ENCODE results near the gene WLS.

WLS gene

GRCh38 chr1:68185743-68186142, 46.6 kb downstream of the WLS start:
- TF ChIP-seq ZFP3 (CRISPR knock-in tag; IDR thresholded peaks at IDR 0.05) (no peak), CSRNP3 (CRISPR knock-in tag; IDR thresholded peaks at IDR 0.05) (no peak), PPARA (CRISPR knock-in tag; IDR thresholded peaks at IDR 0.05; ENCODE audit: borderline replicate concordance) (no peak), BACH2 (CRISPR knock-in tag; IDR thresholded peaks at IDR 0.05; ENCODE audit: borderline replicate concordance) (no peak), ZNF8 (CRISPR knock-in tag; IDR thresholded peaks at IDR 0.05) (no peak), ZNF565 (CRISPR knock-in tag; conservative IDR thresholded peaks at IDR 0.05; ENCODE audit: low read depth) (no peak), ZFP30 (CRISPR knock-in tag; IDR thresholded peaks at IDR 0.05) (no peak)
- TF ChIP-seq, protein P1, sequence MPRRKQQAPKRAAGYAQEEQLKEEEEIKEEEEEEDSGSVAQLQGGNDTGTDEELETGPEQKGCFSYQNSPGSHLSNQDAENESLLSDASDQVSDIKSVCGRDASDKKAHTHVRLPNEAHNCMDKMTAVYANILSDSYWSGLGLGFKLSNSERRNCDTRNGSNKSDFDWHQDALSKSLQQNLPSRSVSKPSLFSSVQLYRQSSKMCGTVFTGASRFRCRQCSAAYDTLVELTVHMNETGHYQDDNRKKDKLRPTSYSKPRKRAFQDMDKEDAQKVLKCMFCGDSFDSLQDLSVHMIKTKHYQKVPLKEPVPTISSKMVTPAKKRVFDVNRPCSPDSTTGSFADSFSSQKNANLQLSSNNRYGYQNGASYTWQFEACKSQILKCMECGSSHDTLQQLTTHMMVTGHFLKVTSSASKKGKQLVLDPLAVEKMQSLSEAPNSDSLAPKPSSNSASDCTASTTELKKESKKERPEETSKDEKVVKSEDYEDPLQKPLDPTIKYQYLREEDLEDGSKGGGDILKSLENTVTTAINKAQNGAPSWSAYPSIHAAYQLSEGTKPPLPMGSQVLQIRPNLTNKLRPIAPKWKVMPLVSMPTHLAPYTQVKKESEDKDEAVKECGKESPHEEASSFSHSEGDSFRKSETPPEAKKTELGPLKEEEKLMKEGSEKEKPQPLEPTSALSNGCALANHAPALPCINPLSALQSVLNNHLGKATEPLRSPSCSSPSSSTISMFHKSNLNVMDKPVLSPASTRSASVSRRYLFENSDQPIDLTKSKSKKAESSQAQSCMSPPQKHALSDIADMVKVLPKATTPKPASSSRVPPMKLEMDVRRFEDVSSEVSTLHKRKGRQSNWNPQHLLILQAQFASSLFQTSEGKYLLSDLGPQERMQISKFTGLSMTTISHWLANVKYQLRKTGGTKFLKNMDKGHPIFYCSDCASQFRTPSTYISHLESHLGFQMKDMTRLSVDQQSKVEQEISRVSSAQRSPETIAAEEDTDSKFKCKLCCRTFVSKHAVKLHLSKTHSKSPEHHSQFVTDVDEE (CRISPR knock-in tag; IDR thresholded peaks at IDR 0.05): no peak
- ATAC-seq: no peak

GRCh38 chr1:68183895-68184294, 48.4 kb downstream of the WLS start:
- ATAC-seq: no peak
- TF ChIP-seq ZFP3 (CRISPR knock-in tag; IDR thresholded peaks at IDR 0.05): no peak

DNA sequence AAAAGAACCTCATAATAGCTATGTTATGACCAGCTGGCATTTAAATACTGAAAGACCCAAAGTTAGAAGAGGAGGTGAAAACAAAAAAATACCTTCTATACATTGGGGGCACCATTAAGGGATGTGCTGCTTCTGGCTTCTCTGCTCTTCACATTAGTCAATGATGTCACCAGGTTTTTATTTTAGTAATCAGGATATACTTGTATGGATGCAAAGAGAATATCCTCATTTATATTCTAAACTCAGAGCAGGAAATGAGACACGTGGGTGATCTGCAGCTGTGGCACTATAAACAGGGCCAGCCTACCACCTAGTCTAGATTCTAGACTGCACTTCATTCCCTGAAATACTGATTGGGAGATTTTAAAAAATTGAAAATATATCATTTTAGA, 51.2 kb downstream of the WLS start:
- no peak for ATAC-seq
- no peak for TF ChIP-seq PATZ1 (CRISPR knock-in tag; IDR thresholded peaks at IDR 0.05; ENCODE audit: borderline replicate concordance)
- TF ChIP-seq ISL1 (CRISPR knock-in tag; IDR thresholded peaks at IDR 0.05): no peak
- TF ChIP-seq GLIS3 (CRISPR knock-in tag; IDR thresholded peaks at IDR 0.05): no peak
- no peak for TF ChIP-seq BACH2 (CRISPR knock-in tag; IDR thresholded peaks at IDR 0.05; ENCODE audit: borderline replicate concordance)
- TF ChIP-seq ZNF70 (CRISPR knock-in tag; IDR thresholded peaks at IDR 0.05): no peak
- TF ChIP-seq CSDC2 (CRISPR knock-in tag; IDR thresholded peaks at IDR 0.05): no peak
- TF ChIP-seq, protein P1 (CRISPR knock-in tag; IDR thresholded peaks at IDR 0.05): no peak
- no peak for TF ChIP-seq ZNF8 (CRISPR knock-in tag; IDR thresholded peaks at IDR 0.05)
- TF ChIP-seq, protein P2, sequence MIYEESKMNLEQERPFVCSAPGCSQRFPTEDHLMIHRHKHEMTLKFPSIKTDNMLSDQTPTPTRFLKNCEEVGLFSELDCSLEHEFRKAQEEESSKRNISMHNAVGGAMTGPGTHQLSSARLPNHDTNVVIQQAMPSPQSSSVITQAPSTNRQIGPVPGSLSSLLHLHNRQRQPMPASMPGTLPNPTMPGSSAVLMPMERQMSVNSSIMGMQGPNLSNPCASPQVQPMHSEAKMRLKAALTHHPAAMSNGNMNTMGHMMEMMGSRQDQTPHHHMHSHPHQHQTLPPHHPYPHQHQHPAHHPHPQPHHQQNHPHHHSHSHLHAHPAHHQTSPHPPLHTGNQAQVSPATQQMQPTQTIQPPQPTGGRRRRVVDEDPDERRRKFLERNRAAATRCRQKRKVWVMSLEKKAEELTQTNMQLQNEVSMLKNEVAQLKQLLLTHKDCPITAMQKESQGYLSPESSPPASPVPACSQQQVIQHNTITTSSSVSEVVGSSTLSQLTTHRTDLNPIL (CRISPR knock-in tag; IDR thresholded peaks at IDR 0.05; ENCODE audit: low read depth): no peak
- TF ChIP-seq ZFP30 (CRISPR knock-in tag; IDR thresholded peaks at IDR 0.05): no peak
- TF ChIP-seq ESRRG (CRISPR knock-in tag; IDR thresholded peaks at IDR 0.05): no peak
- no peak for TF ChIP-seq SNAI2 (CRISPR knock-in tag; IDR thresholded peaks at IDR 0.05)
- TF ChIP-seq OSR1 (CRISPR knock-in tag; IDR thresholded peaks at IDR 0.05): no peak
- no peak for TF ChIP-seq ZNF565 (CRISPR knock-in tag; conservative IDR thresholded peaks at IDR 0.05; ENCODE audit: low read depth)
- TF ChIP-seq CSRNP3 (CRISPR knock-in tag; IDR thresholded peaks at IDR 0.05): no peak
- TF ChIP-seq RARB (CRISPR knock-in tag; IDR thresholded peaks at IDR 0.05): no peak
- TF ChIP-seq, protein P3, sequence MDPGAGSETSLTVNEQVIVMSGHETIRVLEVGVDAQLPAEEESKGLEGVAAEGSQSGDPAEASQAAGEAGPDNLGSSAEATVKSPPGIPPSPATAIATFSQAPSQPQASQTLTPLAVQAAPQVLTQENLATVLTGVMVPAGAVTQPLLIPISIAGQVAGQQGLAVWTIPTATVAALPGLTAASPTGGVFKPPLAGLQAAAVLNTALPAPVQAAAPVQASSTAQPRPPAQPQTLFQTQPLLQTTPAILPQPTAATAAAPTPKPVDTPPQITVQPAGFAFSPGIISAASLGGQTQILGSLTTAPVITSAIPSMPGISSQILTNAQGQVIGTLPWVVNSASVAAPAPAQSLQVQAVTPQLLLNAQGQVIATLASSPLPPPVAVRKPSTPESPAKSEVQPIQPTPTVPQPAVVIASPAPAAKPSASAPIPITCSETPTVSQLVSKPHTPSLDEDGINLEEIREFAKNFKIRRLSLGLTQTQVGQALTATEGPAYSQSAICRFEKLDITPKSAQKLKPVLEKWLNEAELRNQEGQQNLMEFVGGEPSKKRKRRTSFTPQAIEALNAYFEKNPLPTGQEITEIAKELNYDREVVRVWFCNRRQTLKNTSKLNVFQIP (CRISPR knock-in tag; IDR thresholded peaks at IDR 0.05; ENCODE audit: borderline replicate concordance, low read depth): no peak
- TF ChIP-seq ZC3H10 (CRISPR knock-in tag; IDR thresholded peaks at IDR 0.05): no peak
- no peak for TF ChIP-seq ARNTL (CRISPR knock-in tag; IDR thresholded peaks at IDR 0.05; ENCODE audit: borderline replicate concordance, low read depth)
